HG03442 (cell line): Measurements from ENCODE around the gene CABP4.
"Not testable (repeated sequence)": the region's sequence is repeated elsewhere in the genome, so short reads cannot be mapped to it uniquely, and the experiment has no call there.

Experiments used
- ATAC-seq: cut with Tn5 transposase; IDR thresholded peaks from one replicate; pipeline ENCODE4 v1.9.1; 2021; ENCODE audit warnings: mild to moderate bottlenecking, moderate library complexity; ENCODE audit not compliant: unreplicated experiment

The CABP4 gene

GRCh38 chr11:67418476-67419281, 36.5 kb upstream of the CABP4 start:
- no peak for ATAC-seq

- no peak for ATAC-seq
These were observed 35.7 kb upstream of the CABP4 start for GRCh38 chr11:67419325-67420049.

- no peak for ATAC-seq
These were observed 35.0 kb upstream of the CABP4 start for GRCh38 chr11:67420147-67420645.

- peak; percentile 76 for ATAC-seq
These were observed 34.3 kb upstream of the CABP4 start for GRCh38 chr11:67420646-67421429.

- ATAC-seq: no peak
These were observed 33.6 kb upstream of the CABP4 start for GRCh38 chr11:67421430-67422031.

- no peak for ATAC-seq
These were observed 32.3 kb upstream of the CABP4 start for GRCh38 chr11:67422891-67423290.

- no peak for ATAC-seq
These were observed 31.7 kb upstream of the CABP4 start for GRCh38 chr11:67423466-67423865.

- ATAC-seq: no peak
These were observed 31.1 kb upstream of the CABP4 start for GRCh38 chr11:67423891-67424613.

- ATAC-seq: not testable (repeated sequence)
These were observed 27.7 kb upstream of the CABP4 start for GRCh38 chr11:67427364-67427859.

GRCh38 chr11:67428052-67429001, 26.8 kb upstream of the CABP4 start, which contains the start of gene RPS6KB2:
RPS6KB2 (plus strand) TSS chr11:67428494; CDS start chr11:67428546, 52 bp downstream.
- peak; percentile 84 for ATAC-seq

GRCh38 chr11:67429038-67429668, 26.0 kb upstream of the CABP4 start:
- ATAC-seq: no peak

GRCh38 chr11:67429722-67430121, 25.4 kb upstream of the CABP4 start:
- no peak for ATAC-seq

GRCh38 chr11:67431346-67432249, 23.6 kb upstream of the CABP4 start:
- no peak for ATAC-seq

GRCh38 chr11:67432655-67433349, 22.4 kb upstream of the CABP4 start:
- ATAC-seq: no peak

GRCh38 chr11:67433536-67434394, 21.4 kb upstream of the CABP4 start:
- no peak for ATAC-seq

- ATAC-seq: no peak
These were observed 20.7 kb upstream of the CABP4 start for GRCh38 chr11:67434395-67434881.
